VCaP (cell line): ENCODE data around the gene PIGV.

Experiments
- H3K27ac ChIP-seq: fragments of 450-650 bp; 2 replicates; pipeline ENCODE4 v1.5.1; 2017
- TF ChIP-seq, protein P1 (sequence below): fragments of 450-650 bp; conservative IDR thresholded peaks from 2 replicates; pipeline ENCODE4 v1.5.1; 2017; ENCODE audit warnings: mild to moderate bottlenecking, moderate library complexity

Gene PIGV

GRCh38 chr1:26788836-26789611 lies 1.3 kb downstream of the PIGV start:
- H3K27ac ChIP-seq = peak overlapping the region; percentile 98
- TF ChIP-seq, protein P1, sequence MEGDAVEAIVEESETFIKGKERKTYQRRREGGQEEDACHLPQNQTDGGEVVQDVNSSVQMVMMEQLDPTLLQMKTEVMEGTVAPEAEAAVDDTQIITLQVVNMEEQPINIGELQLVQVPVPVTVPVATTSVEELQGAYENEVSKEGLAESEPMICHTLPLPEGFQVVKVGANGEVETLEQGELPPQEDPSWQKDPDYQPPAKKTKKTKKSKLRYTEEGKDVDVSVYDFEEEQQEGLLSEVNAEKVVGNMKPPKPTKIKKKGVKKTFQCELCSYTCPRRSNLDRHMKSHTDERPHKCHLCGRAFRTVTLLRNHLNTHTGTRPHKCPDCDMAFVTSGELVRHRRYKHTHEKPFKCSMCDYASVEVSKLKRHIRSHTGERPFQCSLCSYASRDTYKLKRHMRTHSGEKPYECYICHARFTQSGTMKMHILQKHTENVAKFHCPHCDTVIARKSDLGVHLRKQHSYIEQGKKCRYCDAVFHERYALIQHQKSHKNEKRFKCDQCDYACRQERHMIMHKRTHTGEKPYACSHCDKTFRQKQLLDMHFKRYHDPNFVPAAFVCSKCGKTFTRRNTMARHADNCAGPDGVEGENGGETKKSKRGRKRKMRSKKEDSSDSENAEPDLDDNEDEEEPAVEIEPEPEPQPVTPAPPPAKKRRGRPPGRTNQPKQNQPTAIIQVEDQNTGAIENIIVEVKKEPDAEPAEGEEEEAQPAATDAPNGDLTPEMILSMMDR = peak; percentile 94

DNA sequence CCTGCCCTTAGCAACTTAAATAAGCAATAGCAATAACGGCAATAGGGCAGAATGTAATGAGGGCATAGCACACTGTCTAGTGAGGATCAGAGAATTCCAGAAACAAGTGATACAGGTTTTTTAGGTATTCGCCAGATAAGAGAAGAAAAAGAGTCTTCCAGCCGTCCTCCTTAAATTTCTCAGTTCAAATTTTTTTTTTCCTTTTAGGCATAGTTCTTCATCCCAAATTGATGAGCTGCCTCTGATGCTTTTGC lies 1.8 kb downstream of the PIGV start:
- H3K27ac ChIP-seq = peak overlapping the region; percentile 98

GRCh38 chr1:26789931-26790330 lies 2.2 kb downstream of the PIGV start:
- peak overlapping the region; percentile 98 for H3K27ac ChIP-seq
- TF ChIP-seq, protein P1 = no peak

More for the DNA sequence above, 1.8 kb downstream of the PIGV start:
- TF ChIP-seq, protein P1 = no peak

GRCh38 chr1:26790551-26790953 lies 2.8 kb downstream of the PIGV start:
- no peak overlapping the region for H3K27ac ChIP-seq

GRCh38 chr1:26791148-26791547 lies 3.4 kb downstream of the PIGV start:
- TF ChIP-seq, protein P1 = no peak
- H3K27ac ChIP-seq = no peak overlapping the region

More at GRCh38 chr1:26790551-26790953, 2.8 kb downstream of the PIGV start:
- TF ChIP-seq, protein P1 = no peak

DNA sequence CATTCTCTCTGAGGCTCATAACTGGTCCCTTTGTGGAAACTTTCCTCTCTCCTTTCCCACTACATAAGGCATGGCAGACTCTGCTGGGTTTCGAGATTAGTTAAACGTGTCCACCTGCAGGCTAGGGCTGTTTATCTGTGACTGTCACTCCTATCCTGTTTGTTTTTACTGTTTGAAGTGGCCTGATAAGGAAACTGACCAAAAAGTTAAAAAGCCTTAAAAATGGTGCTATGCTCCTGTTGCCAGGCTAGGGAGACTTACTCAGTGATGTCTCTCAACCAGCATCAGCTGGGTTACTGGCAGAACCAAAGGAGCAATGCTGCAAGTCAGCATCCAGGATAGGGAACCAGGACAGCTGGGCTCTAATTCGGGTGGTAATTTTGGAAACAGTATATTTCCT lies 3.9 kb downstream of the PIGV start:
- no peak overlapping the region for H3K27ac ChIP-seq
- TF ChIP-seq, protein P1 = no peak

DNA sequence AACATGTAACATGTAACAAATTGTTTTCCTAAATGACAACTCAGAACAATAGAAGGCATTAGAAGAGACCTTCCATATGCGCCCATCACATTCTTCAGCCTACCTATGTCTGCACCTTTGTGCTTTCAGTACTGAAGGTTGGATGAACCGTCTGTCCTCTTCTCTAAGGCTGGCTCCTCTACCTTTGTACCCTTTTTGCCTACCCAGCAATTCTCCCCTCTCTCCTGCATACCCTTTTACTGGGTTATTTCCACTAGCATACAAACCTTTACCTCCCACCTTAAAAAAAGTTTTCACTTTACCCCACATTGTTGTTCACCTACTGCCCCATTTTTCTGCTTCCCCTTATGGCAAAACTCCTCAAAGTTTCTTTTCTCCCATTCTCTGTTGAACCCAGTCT lies 5.2 kb downstream of the PIGV start:
- no peak overlapping the region for H3K27ac ChIP-seq
- TF ChIP-seq, protein P1 = no peak
